Putamen (tissue), 1 donor: ENCODE results near the gene TMEM19.
A peak's percentile ranks its signal among the peaks of the same experiment; 100 is the strongest.

Experiments used
- DNase-seq: peaks from one replicate; pipeline ENCODE4 v3.0.0-alpha.2; 2016; ENCODE audit warnings: low spot score

The TMEM19 gene

GRCh38 chr12:71685914-71686657, at the start of gene TMEM19:
Gene TMEM19, plus strand, starts transcription at chr12:71686082. Its CDS starts 599 bp downstream, at chr12:71686681.
- DNase-seq = peak; percentile 93

GRCh38 chr12:71636704-71637115, 49.2 kb upstream of the TMEM19 start:
- peak; percentile 60 for DNase-seq

DNA sequence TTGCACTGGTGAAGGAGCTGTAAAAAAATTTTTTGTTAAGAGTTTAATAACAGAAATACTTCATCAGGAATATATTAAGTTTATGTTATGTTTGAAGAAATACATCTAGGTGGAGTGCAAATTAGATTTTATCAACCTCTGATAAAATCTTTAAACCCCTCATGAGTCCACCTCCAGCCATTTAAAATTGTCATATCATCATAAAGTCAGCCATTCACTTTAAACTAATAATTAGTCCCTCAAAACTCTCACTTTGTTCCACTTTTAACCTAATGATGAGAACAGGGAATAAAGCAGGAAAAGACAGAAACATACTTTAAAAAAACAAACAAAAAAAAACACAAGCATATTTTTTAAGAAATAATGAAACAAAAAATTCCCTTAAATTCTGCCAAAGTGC, 47.4 kb upstream of the TMEM19 start:
- no peak for DNase-seq

GRCh38 chr12:71639341-71639760, 46.5 kb upstream of the TMEM19 start:
- DNase-seq = no peak

- no peak for DNase-seq
Measured at GRCh38 chr12:71640316-71640715, 45.6 kb upstream of the TMEM19 start.

DNA sequence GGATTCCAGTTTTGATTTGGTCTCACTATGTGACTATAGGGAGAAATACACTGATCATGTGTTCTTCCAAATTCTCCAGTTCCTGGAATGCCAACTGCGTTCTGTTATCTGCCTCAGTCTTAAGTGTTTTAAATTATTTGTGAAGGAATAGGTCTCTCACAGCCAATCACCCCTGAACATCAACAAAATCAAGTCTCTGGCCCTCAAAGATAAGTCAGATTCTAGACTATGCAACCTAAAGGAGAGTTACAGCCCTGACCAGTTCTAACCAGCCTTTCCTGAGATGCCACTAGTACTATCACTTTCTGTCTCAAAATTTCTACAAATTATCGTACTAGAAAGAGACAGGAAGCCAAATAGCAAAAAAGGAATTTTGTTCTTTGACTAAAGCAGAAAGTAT, 44.5 kb upstream of the TMEM19 start:
- DNase-seq = no peak

GRCh38 chr12:71642264-71642663, 43.6 kb upstream of the TMEM19 start:
- no peak for DNase-seq

DNA sequence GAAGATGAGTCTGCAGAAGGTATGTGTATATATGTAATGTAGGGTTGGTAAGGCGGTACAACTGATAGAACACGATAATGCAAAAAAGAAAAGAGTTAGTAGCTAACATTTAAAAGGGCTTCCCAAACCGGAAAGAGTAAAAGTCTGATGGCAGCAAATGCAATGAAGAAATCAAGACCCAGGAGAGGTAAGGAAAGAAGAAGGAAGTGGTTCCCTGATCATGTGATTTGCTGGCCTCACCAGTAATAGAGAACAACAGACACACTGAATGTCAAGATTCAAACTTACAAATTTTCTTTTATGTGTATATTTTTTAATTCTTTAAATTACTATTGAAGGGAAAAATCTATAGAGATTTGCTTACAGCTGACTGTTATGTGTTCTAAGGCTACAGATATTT, 40.6 kb upstream of the TMEM19 start:
- no peak for DNase-seq

DNA sequence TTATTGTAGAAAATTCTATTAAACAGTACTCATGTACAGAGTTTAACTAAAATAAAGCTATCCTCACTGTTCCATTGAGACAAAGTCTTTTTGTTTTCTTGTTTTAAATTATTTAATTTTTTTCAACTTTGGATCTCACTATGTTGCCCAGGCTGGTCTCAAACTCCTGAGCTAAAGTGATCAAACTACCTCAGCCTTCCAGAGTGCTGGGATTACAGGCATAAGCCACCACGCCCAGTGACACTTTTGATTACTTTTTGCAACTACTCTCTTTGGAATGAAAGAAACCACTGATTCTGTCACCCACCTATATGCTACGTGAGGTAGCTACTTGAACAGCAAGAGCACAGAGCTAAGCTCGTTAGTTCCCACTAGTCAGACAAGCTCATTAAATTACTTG, 39.4 kb upstream of the TMEM19 start:
- DNase-seq = no peak

GRCh38 chr12:71648537-71648936, 37.3 kb upstream of the TMEM19 start:
- DNase-seq = no peak

DNA sequence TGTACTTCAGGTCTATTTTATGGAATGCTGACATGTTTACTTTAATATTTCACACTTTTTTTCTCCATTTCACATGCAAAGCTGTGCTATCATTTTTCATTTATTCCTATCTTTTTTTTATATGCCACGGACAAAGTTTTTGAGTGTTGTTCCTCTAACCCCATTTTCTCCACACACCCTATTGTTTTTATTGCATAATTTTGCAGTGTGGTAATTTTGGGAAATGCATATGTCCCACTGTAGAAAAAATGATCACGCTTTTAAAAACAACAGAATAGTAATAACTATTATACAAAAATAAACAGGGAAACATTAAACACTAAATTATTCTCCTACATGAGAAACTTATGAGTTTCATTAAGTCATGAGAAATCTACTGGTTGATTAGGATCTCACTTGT, 36.5 kb upstream of the TMEM19 start:
- no peak for DNase-seq

- no peak for DNase-seq
Measured at GRCh38 chr12:71652656-71653055, 33.2 kb upstream of the TMEM19 start.

- no peak for DNase-seq
Measured at GRCh38 chr12:71653137-71653536, 32.7 kb upstream of the TMEM19 start.

DNA sequence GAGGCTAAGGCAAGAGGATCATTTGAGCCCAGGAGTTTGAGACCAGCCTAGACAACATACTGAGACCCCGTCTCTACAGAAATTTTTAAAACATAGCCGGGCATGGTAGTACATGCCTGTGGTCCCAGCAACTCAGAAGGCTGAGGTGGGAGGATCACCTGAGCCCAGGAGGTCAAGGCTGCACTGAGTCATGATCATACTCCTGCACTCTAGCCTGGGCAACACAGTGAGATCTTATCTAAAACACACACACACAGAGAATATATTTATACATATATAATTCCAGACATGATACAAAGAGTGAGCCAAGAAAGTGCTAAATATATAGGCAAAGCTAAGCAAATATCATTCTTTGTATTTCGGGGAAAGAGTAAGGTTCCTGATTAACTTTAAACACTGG, 31.7 kb upstream of the TMEM19 start:
- no peak for DNase-seq

DNA sequence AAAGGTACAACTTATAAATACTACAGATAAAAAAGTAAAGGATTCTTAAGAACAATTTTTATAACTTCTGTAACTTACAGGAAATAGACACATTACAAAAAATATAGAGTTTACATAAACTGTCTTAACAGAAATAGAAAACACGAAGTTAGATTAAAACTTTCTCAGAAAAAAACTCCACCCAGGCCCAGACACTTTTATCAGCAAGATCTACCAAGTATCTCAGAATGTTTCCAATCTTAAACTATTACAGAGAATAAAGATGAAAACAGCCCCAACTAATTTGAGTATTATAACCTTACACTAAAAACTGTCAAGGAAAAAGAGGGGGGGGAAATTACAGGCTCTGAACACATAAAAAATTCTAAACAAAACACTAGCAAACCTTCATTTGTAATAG, 30.4 kb upstream of the TMEM19 start:
- no peak for DNase-seq

DNA sequence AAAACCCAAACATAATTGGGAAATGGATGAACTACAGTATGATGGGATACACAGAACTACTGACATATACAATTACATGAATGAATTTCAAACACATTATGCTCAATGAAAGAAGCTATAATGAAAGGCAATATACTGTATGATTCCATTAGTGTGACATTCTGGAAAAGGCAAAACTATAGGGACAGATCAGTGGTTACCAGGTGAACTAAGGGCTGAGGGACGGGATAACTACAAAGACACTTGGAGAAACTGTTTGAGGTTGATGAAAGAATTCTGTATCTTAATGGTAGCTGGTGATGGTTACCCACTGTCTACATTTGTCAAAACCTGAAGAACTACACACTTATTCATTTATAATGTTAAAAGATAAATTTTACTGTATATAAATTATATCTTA, 30.0 kb upstream of the TMEM19 start:
- DNase-seq = no peak

GRCh38 chr12:71656740-71657139, 29.1 kb upstream of the TMEM19 start:
- DNase-seq = no peak

GRCh38 chr12:71661977-71662530, 23.8 kb upstream of the TMEM19 start:
- no peak for DNase-seq

DNA sequence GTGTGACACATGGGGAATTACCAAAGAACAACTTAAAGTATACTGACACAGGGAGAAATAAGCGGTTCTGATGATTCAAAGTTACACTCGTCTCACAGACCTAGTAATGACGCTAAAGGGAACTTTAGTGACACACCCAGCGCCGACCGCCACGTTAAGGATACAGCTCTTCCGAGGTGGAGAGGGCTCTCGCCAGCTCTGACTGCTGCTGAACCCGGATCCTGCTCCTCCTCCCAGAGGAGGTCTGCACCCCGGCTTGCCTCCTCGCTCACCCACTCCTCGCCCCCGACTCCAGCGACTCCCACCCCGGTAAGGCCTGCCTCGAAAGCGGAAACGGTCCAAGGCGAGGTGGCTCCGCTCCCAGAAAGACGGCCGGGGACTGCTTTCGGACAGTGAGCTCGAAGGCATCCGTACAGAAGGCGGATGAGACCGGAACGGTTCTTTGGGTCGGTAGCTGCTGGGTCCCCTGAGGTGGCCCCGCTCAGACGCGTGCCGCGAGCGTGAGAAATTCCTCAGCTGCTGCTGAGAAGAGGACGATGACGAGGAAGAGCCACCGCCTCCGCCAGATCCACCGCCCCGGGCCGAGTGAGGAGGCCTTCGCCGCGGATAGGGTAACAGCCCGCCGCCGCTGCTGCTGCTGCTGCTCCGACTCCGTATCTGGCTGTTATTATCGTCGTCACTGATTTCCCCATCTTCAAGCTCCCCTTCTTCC, 22.9 kb upstream of the TMEM19 start:
- DNase-seq = peak; percentile 31

GRCh38 chr12:71663561-71664410, 22.1 kb upstream of the TMEM19 start, which contains the start of the genes THAP2 and ZFC3H1:
Gene THAP2, plus strand, starts transcription at chr12:71664301. Its CDS starts 209 bp downstream, at chr12:71664510.
Gene ZFC3H1, minus strand, starts transcription at chr12:71663848. Its CDS starts 238 bp downstream, at chr12:71663610.
- peak; percentile 99 for DNase-seq

GRCh38 chr12:71664411-71665089, 21.3 kb upstream of the TMEM19 start:
- DNase-seq = peak; percentile 34

DNA sequence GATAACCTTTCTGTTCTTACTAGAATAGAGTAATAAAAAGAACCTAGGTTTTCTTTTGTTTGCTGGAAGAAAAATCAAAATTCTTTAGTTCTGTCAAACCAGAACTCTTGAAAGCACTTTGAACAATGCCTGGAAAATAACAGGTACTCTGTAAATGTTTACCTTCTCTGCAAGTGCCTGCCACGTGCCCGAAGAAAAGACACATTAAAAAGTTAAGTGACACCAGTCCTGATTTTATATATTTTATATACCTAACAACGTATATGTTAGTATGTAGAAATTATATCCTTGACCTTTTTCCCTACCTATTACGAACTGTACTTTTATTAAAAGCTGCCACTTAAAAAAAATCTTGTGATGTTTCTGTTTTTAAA, 20.8 kb upstream of the TMEM19 start:
- DNase-seq = no peak
